Gastrocnemius medialis (tissue), 4 donors: Measurements from ENCODE around the gene PLEKHG3.

Source experiments
- CTCF ChIP-seq, 5 experiments: fragments of 450-650 bp in 3 of 5; fragments of 200-600 bp in 2 of 5; sonication (generic) in 2 of 5; IDR thresholded peaks in 4 of 5; conservative IDR thresholded peaks in 1 of 5; 1 replicate in 4 of 5; 2 replicates in 1 of 5; pipeline ENCODE4 v1.5.1; 2016 to 2019; ENCODE audit warnings: antibody characterized with exemption in 5 of 5, mild to moderate bottlenecking in 3 of 5, moderate library complexity in 3 of 5
- POLR2A ChIP-seq, 2 donors: fragments of 450-650 bp; IDR thresholded peaks; one replicate each; pipeline ENCODE4 v1.6.1; 2017; ENCODE audit warnings: antibody characterized with exemption in 2 of 2, mild to moderate bottlenecking in 2 of 2, moderate library complexity in 2 of 2

- no peak for TF ChIP-seq CTCF (IDR thresholded peaks at IDR 0.05 in 4 of 5, conservative IDR thresholded peaks at IDR 0.05 in 1 of 5)
- no peak for TF ChIP-seq POLR2A (IDR thresholded peaks at IDR 0.05)
These were observed 78.0 kb downstream of the PLEKHG3 start for GRCh38 chr14:64782196-64782595.
